ENCODE data around the gene LRP1-AS. TPM values are rescaled to one million over a fixed set of nuclear protein-coding genes. Genes with fewer than 3 reads are reported as not detected.
A peak's percentile ranks its signal among the peaks of the same experiment; 100 is the strongest.

The LRP1-AS gene
- total RNA-seq, 2 experiments from 2014 or later: not detected

- Mint-ChIP-seq H3K36me3 (no peaks in the 10 kb centered on the region), H3K9me3 (no peaks in the 10 kb centered on the region), H3K4me1 (peaks cover 4% of the 10 kb centered on the region), H3K27me3 (no peaks in the 10 kb centered on the region), H3K4me3 (no peak overlapping the region), H3K27ac (no peak overlapping the region)
- no peak for DNase-seq
Measured at GRCh38 chr12:57171668-57172067, 24.2 kb upstream of the LRP1-AS start.

GRCh38 chr12:57170927-57171326 lies 23.5 kb upstream of the LRP1-AS start:
- no peak for DNase-seq
- Mint-ChIP-seq H3K36me3 (no peaks in the 10 kb centered on the region), H3K4me3 (no peak overlapping the region), H3K27me3 (no peaks in the 10 kb centered on the region), H3K27ac (no peak overlapping the region), H3K4me1 (peaks cover 4% of the 10 kb centered on the region), H3K9me3 (no peaks in the 10 kb centered on the region)

GRCh38 chr12:57170408-57170807 lies 23.0 kb upstream of the LRP1-AS start:
- Mint-ChIP-seq H3K9me3 (no peaks in the 10 kb centered on the region), H3K4me3 (no peak overlapping the region), H3K4me1 (peaks cover 4% of the 10 kb centered on the region), H3K36me3 (no peaks in the 10 kb centered on the region), H3K27ac (no peak overlapping the region), H3K27me3 (no peaks in the 10 kb centered on the region)
- no peak for DNase-seq

- DNase-seq: no peak
- Mint-ChIP-seq H3K4me1 (peaks cover 4% of the 10 kb centered on the region), H3K4me3 (no peak overlapping the region), H3K9me3 (no peaks in the 10 kb centered on the region), H3K27ac (no peak overlapping the region), H3K27me3 (no peaks in the 10 kb centered on the region), H3K36me3 (no peaks in the 10 kb centered on the region)
Measured at GRCh38 chr12:57169969-57170368, 22.6 kb upstream of the LRP1-AS start.

- no peaks in the 10 kb centered on the region for H3K27me3 Mint-ChIP-seq
- H3K36me3 Mint-ChIP-seq: no peaks in the 10 kb centered on the region
- no peak overlapping the region for H3K4me3 Mint-ChIP-seq
- no peak for DNase-seq
- no peaks in the 10 kb centered on the region for H3K9me3 Mint-ChIP-seq
- no peak overlapping the region for H3K27ac Mint-ChIP-seq
- H3K4me1 Mint-ChIP-seq: peaks cover 4% of the 10 kb centered on the region
Measured at GRCh38 chr12:57169046-57169795, 21.8 kb upstream of the LRP1-AS start.

GRCh38 chr12:57168058-57168457 lies 20.6 kb upstream of the LRP1-AS start:
- no peak overlapping the region for H3K27ac Mint-ChIP-seq
- H3K4me3 Mint-ChIP-seq: no peak overlapping the region
- H3K4me1 Mint-ChIP-seq: peaks cover 4% of the 10 kb centered on the region
- no peaks in the 10 kb centered on the region for H3K36me3 Mint-ChIP-seq
- no peak for DNase-seq
- no peaks in the 10 kb centered on the region for H3K9me3 Mint-ChIP-seq
- H3K27me3 Mint-ChIP-seq: no peaks in the 10 kb centered on the region

- Mint-ChIP-seq H3K9me3 (no peaks in the 10 kb centered on the region), H3K36me3 (no peaks in the 10 kb centered on the region), H3K4me3 (no peak overlapping the region), H3K27me3 (no peaks in the 10 kb centered on the region), H3K4me1 (peaks cover 4% of the 10 kb centered on the region), H3K27ac (no peak overlapping the region)
- peak; percentile 47 for DNase-seq
Measured at GRCh38 chr12:57166971-57167371, 19.6 kb upstream of the LRP1-AS start.

- no peaks in the 10 kb centered on the region for H3K27me3 Mint-ChIP-seq
- peaks cover 4% of the 10 kb centered on the region for H3K4me1 Mint-ChIP-seq
- no peaks in the 10 kb centered on the region for H3K36me3 Mint-ChIP-seq
- no peaks in the 10 kb centered on the region for H3K9me3 Mint-ChIP-seq
- no peak overlapping the region for H3K4me3 Mint-ChIP-seq
- no peak overlapping the region for H3K27ac Mint-ChIP-seq
- DNase-seq: no peak
Measured at GRCh38 chr12:57165741-57166140, 18.3 kb upstream of the LRP1-AS start.

- Mint-ChIP-seq H3K27ac (no peak overlapping the region), H3K27me3 (no peaks in the 10 kb centered on the region), H3K4me3 (no peak overlapping the region), H3K36me3 (no peaks in the 10 kb centered on the region), H3K4me1 (peaks cover 4% of the 10 kb centered on the region), H3K9me3 (no peaks in the 10 kb centered on the region)
- no peak for DNase-seq
Measured at GRCh38 chr12:57164966-57165625, 17.7 kb upstream of the LRP1-AS start.

GRCh38 chr12:57164454-57164853 lies 17.0 kb upstream of the LRP1-AS start:
- H3K4me1 Mint-ChIP-seq: peaks cover 4% of the 10 kb centered on the region
- no peaks in the 10 kb centered on the region for H3K9me3 Mint-ChIP-seq
- no peak overlapping the region for H3K4me3 Mint-ChIP-seq
- H3K27me3 Mint-ChIP-seq: no peaks in the 10 kb centered on the region
- H3K27ac Mint-ChIP-seq: no peak overlapping the region
- DNase-seq: no peak
- H3K36me3 Mint-ChIP-seq: no peaks in the 10 kb centered on the region

- Mint-ChIP-seq H3K27ac (no peak overlapping the region), H3K9me3 (no peaks in the 10 kb centered on the region), H3K27me3 (no peaks in the 10 kb centered on the region), H3K4me3 (no peak overlapping the region), H3K36me3 (no peaks in the 10 kb centered on the region), H3K4me1 (peaks cover 8% of the 10 kb centered on the region)
- DNase-seq: no peak
Measured at GRCh38 chr12:57162553-57163125, 15.2 kb upstream of the LRP1-AS start.

GRCh38 chr12:57161491-57161890 lies 14.1 kb upstream of the LRP1-AS start:
- Mint-ChIP-seq H3K36me3 (no peaks in the 10 kb centered on the region), H3K4me1 (peaks cover 6% of the 10 kb centered on the region), H3K9me3 (no peaks in the 10 kb centered on the region), H3K4me3 (no peak overlapping the region), H3K27me3 (no peaks in the 10 kb centered on the region), H3K27ac (no peak overlapping the region)
- no peak for DNase-seq

GRCh38 chr12:57160741-57161140 lies 13.3 kb upstream of the LRP1-AS start:
- no peak overlapping the region for H3K27ac Mint-ChIP-seq
- H3K4me1 Mint-ChIP-seq: peaks cover 6% of the 10 kb centered on the region
- no peaks in the 10 kb centered on the region for H3K27me3 Mint-ChIP-seq
- no peak overlapping the region for H3K4me3 Mint-ChIP-seq
- H3K9me3 Mint-ChIP-seq: no peaks in the 10 kb centered on the region
- no peak for DNase-seq
- H3K36me3 Mint-ChIP-seq: no peaks in the 10 kb centered on the region

- no peak overlapping the region for H3K27ac Mint-ChIP-seq
- H3K4me3 Mint-ChIP-seq: no peak overlapping the region
- H3K9me3 Mint-ChIP-seq: no peaks in the 10 kb centered on the region
- H3K4me1 Mint-ChIP-seq: peaks cover 6% of the 10 kb centered on the region
- no peaks in the 10 kb centered on the region for H3K27me3 Mint-ChIP-seq
- no peak for DNase-seq
- H3K36me3 Mint-ChIP-seq: no peaks in the 10 kb centered on the region
Measured at GRCh38 chr12:57160040-57160439, 12.6 kb upstream of the LRP1-AS start.

- H3K27ac Mint-ChIP-seq: no peak overlapping the region
- H3K9me3 Mint-ChIP-seq: no peaks in the 10 kb centered on the region
- no peaks in the 10 kb centered on the region for H3K27me3 Mint-ChIP-seq
- peaks cover 6% of the 10 kb centered on the region for H3K4me1 Mint-ChIP-seq
- H3K4me3 Mint-ChIP-seq: no peak overlapping the region
- H3K36me3 Mint-ChIP-seq: no peaks in the 10 kb centered on the region
- DNase-seq: no peak
Measured at GRCh38 chr12:57159311-57159710, 11.9 kb upstream of the LRP1-AS start.

GRCh38 chr12:57158665-57159064 lies 11.2 kb upstream of the LRP1-AS start:
- H3K9me3 Mint-ChIP-seq: no peaks in the 10 kb centered on the region
- H3K4me1 Mint-ChIP-seq: peaks cover 6% of the 10 kb centered on the region
- H3K27ac Mint-ChIP-seq: no peak overlapping the region
- H3K36me3 Mint-ChIP-seq: no peaks in the 10 kb centered on the region
- DNase-seq: no peak
- H3K27me3 Mint-ChIP-seq: no peaks in the 10 kb centered on the region
- no peak overlapping the region for H3K4me3 Mint-ChIP-seq

All from activated naive CD8-positive, alpha-beta T cell treated with anti-CD3 and anti-CD28 coated beads for 36 hours (primary cell).